H1 (cell line): Measurements from ENCODE around the gene UNC13C. TPM values are rescaled to one million over a fixed set of nuclear protein-coding genes. Genes with fewer than 3 reads are reported as not detected.

ENCODE experiments used
- CTCF ChIA-PET: fragments of 300-600 bp; sonication (Branson Sonifier 250); formaldehyde crosslinking; loops from one replicate; lab custom pipeline; 2021; ENCODE audit not compliant: partially characterized antibody; lab: Charles Lee
- POLR2A ChIA-PET: fragments of 300-600 bp; sonication (Branson Sonifier 250); formaldehyde crosslinking; loops from one replicate; lab custom pipeline; 2021; ENCODE audit warnings: inconsistent platforms; ENCODE audit not compliant: partially characterized antibody; lab: Charles Lee
- DNase-seq, 2 experiments: peaks; one replicate each; pipeline versions ENCODE4 v3.0.0 to v3.0.0-alpha.2; 2010 to 2022; ENCODE audit warnings: low spot score in 2 of 2, low read depth in 1 of 2, mixed read lengths in 1 of 2
- FAIRE-seq: peaks from 2 replicates; lab custom pipeline; 2011; peaks lifted over from hg19 to GRCh38; lab: Jason Lieb, UNC
- H2AFZ ChIP-seq: 2 replicates; pipeline ENCODE4 v1.8.1; 2012; ENCODE audit warnings: low read length, inconsistent platforms
- H2AK5ac ChIP-seq: 2 replicates; pipeline ENCODE4 v1.6.1; 2013; ENCODE audit warnings: low read depth, low read length
- H2BK120ac ChIP-seq: replicated peaks from 2 replicates; pipeline ENCODE3; 2013; ENCODE audit warnings: low read depth, low read length, inconsistent platforms
- H2BK12ac ChIP-seq: 2 replicates; pipeline ENCODE4 v1.6.1; 2013; ENCODE audit warnings: low read depth, low read length
- H2BK15ac ChIP-seq: 2 replicates; pipeline ENCODE4 v1.6.1; 2013; ENCODE audit warnings: low read length
- H2BK20ac ChIP-seq: 2 replicates; pipeline ENCODE4 v1.6.1; 2013; ENCODE audit warnings: low read length
- H2BK5ac ChIP-seq: 2 replicates; pipeline ENCODE4 v1.6.1; 2013; ENCODE audit warnings: low read depth, low read length
- H3K14ac ChIP-seq: 2 replicates; pipeline ENCODE4 v1.6.1; 2013; ENCODE audit warnings: inconsistent platforms; ENCODE audit not compliant: insufficient read length
- H3K18ac ChIP-seq: 2 replicates; pipeline ENCODE4 v1.6.1; 2013; ENCODE audit warnings: low read length; ENCODE audit errors: extremely low read depth
- H3K23ac ChIP-seq: 2 replicates; pipeline ENCODE4 v1.6.1; 2013; ENCODE audit warnings: inconsistent platforms; ENCODE audit not compliant: insufficient read length
- H3K23me2 ChIP-seq: 2 replicates; pipeline ENCODE4 v1.6.1; 2013; ENCODE audit warnings: low read depth, low read length
- H3K27ac ChIP-seq: 2 replicates; pipeline ENCODE4 v1.6.1; 2011; ENCODE audit warnings: low read depth, low read length, inconsistent platforms
- H3K27me3 ChIP-seq, 4 experiments: replicated peaks in 1 of 4; 1 replicate in 1 of 4; 2 replicates in 3 of 4; pipeline versions ENCODE4 v1.6.1 to v1.8.1; 2011 to 2013; ENCODE audit warnings: low read length in 3 of 4, mild to moderate bottlenecking in 3 of 4, inconsistent platforms in 2 of 4, mixed read lengths in 2 of 4, moderate library complexity in 1 of 4; ENCODE audit not compliant: control insufficient read depth in 3 of 4, insufficient read depth in 3 of 4; ENCODE audit errors: extremely low read depth in 1 of 4
- H3K36me3 ChIP-seq, 4 experiments: 2 replicates each; pipeline versions ENCODE4 v1.6.1 to v1.8.1; 2011 to 2013; ENCODE audit warnings: mild to moderate bottlenecking in 4 of 4, low read length in 3 of 4, moderate library complexity in 2 of 4, control low read depth in 1 of 4, inconsistent platforms in 1 of 4; ENCODE audit not compliant: insufficient read depth in 4 of 4, control insufficient read depth in 2 of 4
- H3K4ac ChIP-seq: replicated peaks from 2 replicates; pipeline ENCODE3; 2013; ENCODE audit warnings: low read length, low read depth, mixed read lengths, inconsistent platforms; ENCODE audit not compliant: insufficient read length
- H3K4me1 ChIP-seq, 4 experiments: replicated peaks in 1 of 4; 1 replicate in 1 of 4; 2 replicates in 3 of 4; pipeline versions ENCODE4 v1.6.1 to v1.8.1; 2011 to 2013; ENCODE audit warnings: low read length in 3 of 4, inconsistent platforms in 2 of 4, mixed read lengths in 1 of 4; ENCODE audit not compliant: insufficient read depth in 4 of 4, control insufficient read depth in 3 of 4
- H3K4me2 ChIP-seq, 2 experiments: 2 replicates each; pipeline versions ENCODE4 v1.6.1 to v1.8.1; 2011 to 2013; ENCODE audit warnings: low read depth in 2 of 2, low read length in 2 of 2, control low read depth in 1 of 2, inconsistent platforms in 1 of 2, mild to moderate bottlenecking in 1 of 2; ENCODE audit not compliant: insufficient read depth in 1 of 2
- H3K4me3 ChIP-seq, 4 experiments: fragments of 200-600, 300-600 bp in 1 of 4; sonication (generic), shearing (Covaris generic), sonication (Bioruptor Twin) in 1 of 4; 2 replicates each; pipeline versions ENCODE4 v1.5.1 to v1.8.1; 2011 to 2016; ENCODE audit warnings: low read length in 4 of 4, low read depth in 3 of 4, control low read depth in 2 of 4, inconsistent platforms in 2 of 4, mild to moderate bottlenecking in 2 of 4, mixed read lengths in 1 of 4, moderate library complexity in 1 of 4; ENCODE audit not compliant: insufficient read depth in 2 of 4; ENCODE audit errors: extremely low read depth in 1 of 4
- H3K56ac ChIP-seq: replicated peaks from 2 replicates; pipeline ENCODE3; 2013; ENCODE audit warnings: low read depth, mild to moderate bottlenecking, mixed read lengths, low read length, inconsistent platforms; ENCODE audit not compliant: insufficient read length
- H3K79me1 ChIP-seq: 2 replicates; pipeline ENCODE4 v1.6.1; 2013; ENCODE audit warnings: low read depth, low read length, control low read depth
- H3K79me2 ChIP-seq, 2 experiments: 2 replicates each; pipeline versions ENCODE4 v1.6.1 to v1.8.1; 2012 to 2013; ENCODE audit warnings: low read length in 2 of 2, mild to moderate bottlenecking in 2 of 2, inconsistent platforms in 1 of 2; ENCODE audit not compliant: insufficient read depth in 2 of 2, control insufficient read depth in 1 of 2
- H3K9ac ChIP-seq, 4 experiments: replicated peaks in 1 of 4; 1 replicate in 1 of 4; 2 replicates in 3 of 4; pipeline versions ENCODE4 v1.6.1 to v1.8.1; 2011 to 2013; ENCODE audit warnings: low read depth in 3 of 4, low read length in 3 of 4, control low read depth in 2 of 4, mild to moderate bottlenecking in 2 of 4, moderate library complexity in 2 of 4, inconsistent platforms in 1 of 4; ENCODE audit errors: extremely low read depth in 1 of 4
- H3K9me3 ChIP-seq, 2 experiments: 2 replicates each; pipeline versions ENCODE4 v1.6.1 to v1.8.1; 2012 to 2013; ENCODE audit warnings: mild to moderate bottlenecking in 2 of 2, moderate library complexity in 2 of 2, control low read depth in 1 of 2, inconsistent platforms in 1 of 2, low read depth in 1 of 2, low read length in 1 of 2, mixed read lengths in 1 of 2; ENCODE audit not compliant: insufficient read depth in 2 of 2
- H4K20me1 ChIP-seq, 2 experiments: replicated peaks in 1 of 2; 2 replicates each; pipeline versions ENCODE3 to v1.8.1; 2011 to 2013; ENCODE audit warnings: inconsistent platforms in 2 of 2, low read length in 2 of 2, mild to moderate bottlenecking in 1 of 2; ENCODE audit not compliant: insufficient read depth in 2 of 2, control insufficient read depth in 1 of 2
- H4K5ac ChIP-seq: 2 replicates; pipeline ENCODE4 v1.6.1; 2013; ENCODE audit warnings: low read length, low read depth, mixed read lengths, inconsistent platforms; ENCODE audit not compliant: insufficient read length
- H4K8ac ChIP-seq: 2 replicates; pipeline ENCODE4 v1.8.0; 2013; ENCODE audit warnings: mild to moderate bottlenecking, moderate library complexity, low read length, inconsistent platforms; ENCODE audit not compliant: insufficient read depth; ENCODE audit errors: extremely low read depth
- H4K91ac ChIP-seq: replicated peaks from 2 replicates; pipeline ENCODE3; 2013; ENCODE audit warnings: low read length, mixed read lengths, inconsistent platforms; ENCODE audit not compliant: insufficient read length
- CREB1 ChIP-seq: IDR thresholded peaks from 2 replicates; pipeline ENCODE4 v1.6.1; 2012; ENCODE audit warnings: inconsistent platforms
- GTF2F1 ChIP-seq: IDR thresholded peaks from 2 replicates; pipeline ENCODE4 v1.6.1; 2012; ENCODE audit warnings: low read depth, low read length, improper control_type of control experiment, borderline replicate concordance
- NANOG ChIP-seq: IDR thresholded peaks from 2 replicates; pipeline ENCODE4 v1.6.1; 2011; ENCODE audit warnings: low read length, low read depth, mild to moderate bottlenecking, inconsistent platforms; ENCODE audit not compliant: insufficient read depth, poor library complexity, severe bottlenecking
- TAF7 ChIP-seq: optimal IDR thresholded peaks from 2 replicates; pipeline ENCODE3; 2011; ENCODE audit warnings: low read depth, mild to moderate bottlenecking, inconsistent platforms, low read length, moderate library complexity, borderline replicate concordance
- polyA plus RNA-seq, 7 experiments: library from polyadenylated mRNA; depleted of rRNA in 3 of 7; stranded (reverse) in 5 of 7; unstranded in 2 of 7; fragments of >200 nt in 5 of 7; fragments of 200-250 nt in 2 of 7; gene quantifications; 1 replicate in 5 of 7; 2 replicates in 1 of 7; 4 replicates in 1 of 7; pipeline versions ENCODE4 v1.2.1 to v1.2.3, GENCODE V29; 2011 to 2013; ENCODE audit warnings: missing spikeins in 2 of 7, mixed read lengths in 2 of 7
- total RNA-seq: library from RNA; stranded (reverse); fragmentation: NEBNext Ultra II Directional; extraction: Animal tissue kit (Norgen Biotek cat#: 25700); gene quantifications from 2 replicates; pipeline ENCODE4 v1.2.1, GENCODE V29; 2021

UNC13C gene
- total and polyA plus RNA-seq, 2 of the 8 experiments (the other 6 are each of a cell fraction or from before 2014, with no cell fraction given): 0.02 to 0.13 TPM

DNA sequence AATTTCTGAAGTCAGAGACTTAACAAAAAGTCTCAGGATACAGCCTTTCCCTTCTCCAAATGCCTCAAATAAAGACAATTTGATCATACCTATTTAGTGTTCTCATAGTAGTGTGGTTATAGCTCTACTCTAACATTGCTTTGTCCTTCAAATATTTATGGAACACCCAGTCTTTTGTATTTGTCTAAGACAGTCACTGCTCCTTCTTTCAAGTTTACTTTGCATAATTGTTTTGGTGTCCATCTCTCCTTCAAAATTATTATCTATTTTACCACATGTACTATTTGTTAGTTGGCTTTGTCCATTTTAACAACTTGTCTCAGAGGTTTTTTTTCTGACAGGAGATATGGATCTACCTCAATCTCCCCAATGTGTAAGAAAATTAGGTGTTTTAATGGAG, 118.8 kb downstream of the UNC13C start:
- POLR2A ChIA-PET: no interaction called here
- CTCF ChIA-PET: interaction anchor here (4.3 kb wide), 1 partner anchor 13 kb away, joined by 18 read pairs; no protein-coding TSS in a partner anchor

More for the DNA sequence above, 118.8 kb downstream of the UNC13C start:
- H2BK5ac ChIP-seq: no peak overlapping the region
- DNase-seq (no peak), FAIRE-seq (no peak)
- H3K9me3 ChIP-seq: peaks cover 18 to 29% of the 10 kb centered on the region in 2 experiments; a peak in 3 of 4 replicates
- no peak overlapping the region for H3K27ac ChIP-seq
- H3K79me1 ChIP-seq: no peaks in the 10 kb centered on the region
- H2BK120ac ChIP-seq: no peak overlapping the region
- no peak overlapping the region for H2BK12ac ChIP-seq
- H3K4ac ChIP-seq: no peak overlapping the region
- H3K14ac ChIP-seq: no peak overlapping the region
- H3K23ac ChIP-seq: no peak overlapping the region
- H3K23me2 ChIP-seq: no peaks in the 10 kb centered on the region
- no peak overlapping the region for H2BK20ac ChIP-seq
- H3K4me3 ChIP-seq: no peak overlapping the region
- H2BK15ac ChIP-seq: no peak overlapping the region
- no peak overlapping the region for H4K91ac ChIP-seq
- H3K27me3 ChIP-seq: no peaks in the 10 kb centered on the region
- no peaks in the 10 kb centered on the region for H4K20me1 ChIP-seq
- H3K79me2 ChIP-seq: no peaks in the 10 kb centered on the region
- no peak overlapping the region for H2AK5ac ChIP-seq
- H2AFZ ChIP-seq: no peak overlapping the region
- no peak overlapping the region for H4K8ac ChIP-seq
- no peak overlapping the region for H4K5ac ChIP-seq
- H3K9ac ChIP-seq: no peak overlapping the region
- no peak overlapping the region for H3K18ac ChIP-seq
- no peaks in the 10 kb centered on the region for H3K4me1 ChIP-seq
- TF ChIP-seq TAF7 (no peak), CREB1 (no peak), NANOG (no peak), GTF2F1 (no peak)
- TF ChIP-seq, all 59 proteins: peak for 0
- Histone ChIP-seq H3K4me2 (no peak overlapping the region), H3K56ac (no peak overlapping the region), H3K36me3 (no peaks in the 10 kb centered on the region)
